Liver (tissue), 9 donors: ENCODE measurements around the gene GNB1. TPM values are rescaled to one million over a fixed set of nuclear protein-coding genes. Genes with fewer than 3 reads are reported as not detected.
A peak's percentile ranks its signal among the peaks of the same experiment; 100 is the strongest.

Experiments used
- DNase-seq: peaks from one replicate; pipeline ENCODE4 v3.0.0-alpha.2; 2017; ENCODE audit warnings: low spot score
- H3K27ac ChIP-seq, 2 donors: one replicate each; pipeline ENCODE4 v1.7.0; 2013; ENCODE audit warnings: inconsistent platforms in 2 of 2, low read length in 2 of 2, control low read depth in 1 of 2, low read depth in 1 of 2, mild to moderate bottlenecking in 1 of 2
- H3K27me3 ChIP-seq, 4 donors: one replicate each; pipeline versions ENCODE4 v1.6.1 to v1.7.0; 2013; ENCODE audit warnings: low read length in 3 of 4, inconsistent platforms in 1 of 4, mild to moderate bottlenecking in 1 of 4, moderate library complexity in 1 of 4; ENCODE audit not compliant: control insufficient read depth in 4 of 4, insufficient read depth in 4 of 4
- H3K36me3 ChIP-seq, 4 donors: one replicate each; pipeline versions ENCODE4 v1.6.1 to v1.7.0; 2013; ENCODE audit warnings: low read length in 3 of 4, mild to moderate bottlenecking in 3 of 4, low read depth in 1 of 4, moderate library complexity in 1 of 4; ENCODE audit not compliant: control insufficient read depth in 4 of 4, insufficient read depth in 3 of 4
- H3K4me1 ChIP-seq, 4 donors: one replicate each; pipeline versions ENCODE4 v1.6.1 to v1.7.0; 2013; ENCODE audit warnings: low read length in 3 of 4, mild to moderate bottlenecking in 3 of 4, moderate library complexity in 1 of 4; ENCODE audit not compliant: control insufficient read depth in 4 of 4, insufficient read depth in 4 of 4
- H3K4me3 ChIP-seq, 3 donors: one replicate each; pipeline versions ENCODE4 v1.6.1 to v1.7.0; 2013; ENCODE audit warnings: low read length in 3 of 3, control low read depth in 1 of 3, low read depth in 1 of 3, mild to moderate bottlenecking in 1 of 3
- H3K9ac ChIP-seq, 2 donors: one replicate each; pipeline ENCODE4 v1.7.0; 2013; ENCODE audit warnings: low read length in 2 of 2, mild to moderate bottlenecking in 2 of 2, moderate library complexity in 2 of 2, control low read depth in 1 of 2, low read depth in 1 of 2
- H3K9me3 ChIP-seq, 4 donors: one replicate each; pipeline versions ENCODE4 v1.6.1 to v1.7.0; 2013; ENCODE audit warnings: low read length in 3 of 4; ENCODE audit not compliant: control insufficient read depth in 4 of 4
- ATF3 ChIP-seq: IDR thresholded peaks from 2 replicates; pipeline ENCODE4 v1.6.1; 2016; ENCODE audit warnings: antibody characterized with exemption
- CTCF ChIP-seq: fragments of 150-350 bp; IDR thresholded peaks from 2 replicates; pipeline ENCODE4 v1.5.1; 2017; ENCODE audit warnings: improper control_type of control experiment, low read depth, low read length; ENCODE audit not compliant: missing input control
- EGR1 ChIP-seq, 2 donors: IDR thresholded peaks; 2 replicates each; pipeline ENCODE4 v1.6.1; 2016 to 2018; ENCODE audit warnings: antibody characterized with exemption in 2 of 2, low read depth in 2 of 2
- FOXA1 ChIP-seq: IDR thresholded peaks from 2 replicates; pipeline ENCODE4 v1.6.1; 2016; ENCODE audit warnings: antibody characterized with exemption
- FOXA2 ChIP-seq: IDR thresholded peaks from 2 replicates; pipeline ENCODE4 v1.6.1; 2016; ENCODE audit warnings: antibody characterized with exemption
- GABPA ChIP-seq, 2 donors: IDR thresholded peaks in 1 of 2; conservative IDR thresholded peaks in 1 of 2; 2 replicates each; pipeline ENCODE4 v1.6.1; 2016; ENCODE audit warnings: antibody characterized with exemption in 2 of 2, mild to moderate bottlenecking in 1 of 2, moderate library complexity in 1 of 2
- HNF4A ChIP-seq, 2 donors: conservative IDR thresholded peaks; 2 replicates each; pipeline ENCODE4 v1.6.1; 2016; ENCODE audit warnings: antibody characterized with exemption in 2 of 2, mild to moderate bottlenecking in 2 of 2
- HNF4G ChIP-seq: IDR thresholded peaks from 2 replicates; pipeline ENCODE4 v1.6.1; 2016; ENCODE audit warnings: antibody characterized with exemption
- JUND ChIP-seq, 2 donors: IDR thresholded peaks; 2 replicates each; pipeline ENCODE4 v1.6.1; 2016; ENCODE audit warnings: antibody characterized with exemption in 2 of 2
- MAX ChIP-seq: IDR thresholded peaks from 2 replicates; pipeline ENCODE4 v1.6.1; 2016; ENCODE audit warnings: antibody characterized with exemption
- NR2F2 ChIP-seq: IDR thresholded peaks from 2 replicates; pipeline ENCODE4 v1.6.1; 2016; ENCODE audit warnings: antibody characterized with exemption
- RAD21 ChIP-seq, 2 donors: IDR thresholded peaks; 2 replicates each; pipeline ENCODE4 v1.6.1; 2016; ENCODE audit warnings: antibody characterized with exemption in 2 of 2, mild to moderate bottlenecking in 2 of 2
- REST ChIP-seq: IDR thresholded peaks from 2 replicates; pipeline ENCODE4 v1.6.1; 2016; ENCODE audit warnings: antibody characterized with exemption, mild to moderate bottlenecking
- RXRA ChIP-seq, 2 donors: IDR thresholded peaks; 2 replicates each; pipeline ENCODE4 v1.6.1; 2017 to 2018; ENCODE audit warnings: antibody characterized with exemption in 2 of 2, mild to moderate bottlenecking in 1 of 2
- SP1 ChIP-seq: IDR thresholded peaks from 2 replicates; pipeline ENCODE4 v1.6.1; 2018; ENCODE audit warnings: antibody characterized with exemption, mild to moderate bottlenecking
- TAF1 ChIP-seq: conservative IDR thresholded peaks from 2 replicates; pipeline ENCODE4 v1.6.1; 2016; ENCODE audit warnings: antibody characterized with exemption, mild to moderate bottlenecking
- YY1 ChIP-seq: IDR thresholded peaks from 2 replicates; pipeline ENCODE4 v1.6.1; 2016; ENCODE audit warnings: antibody characterized with exemption, mild to moderate bottlenecking
- ZBTB33 ChIP-seq: IDR thresholded peaks from 2 replicates; pipeline ENCODE4 v1.6.1; 2016; ENCODE audit warnings: antibody characterized with exemption
- WGBS: extraction: QIAGEN DNeasy Blood & Tissue Kit; methylation state at CpG from one replicate; pipeline ENCODE4 v1.1.7; 2013; 5-methylcytosine and 5-hydroxymethylcytosine counted together
- polyA plus RNA-seq, 2 donors: library from polyadenylated mRNA; stranded (reverse) in 1 of 2; unstranded in 1 of 2; fragments of 200-250 nt in 1 of 2; fragments of >200 nt in 1 of 2; fragmentation: Nextera tagmentation in 1 of 2; extraction: Ambion mirVana in 1 of 2; gene quantifications; one replicate each; pipeline versions ENCODE4 v1.2.1 to v1.2.3, GENCODE V29; 2013 to 2015
- total RNA-seq, 2 donors: library from RNA; depleted of rRNA; stranded (reverse); fragments of >200 nt; gene quantifications; one replicate each; pipeline ENCODE4 v1.2.3, GENCODE V29; 2014
- donor health status: healthy.
- donor health status: healthy.
- donor health status: healthy.
- donor health status: healthy.
- donor health status: healthy.

Gene GNB1
- total and polyA plus RNA-seq, 4 donors: 22.3 to 68.5 (median 52.7) TPM

GRCh38 chr1:1758692-1759455, 132.0 kb downstream of the GNB1 start:
- Histone ChIP-seq H3K4me1 (peaks cover 15 to 49% (median 35%) of the 10 kb centered on the region in 4 donors), H3K9ac (peak overlapping the region in 1 of 2 donors; percentile 74), H3K9me3 (no peaks in the 10 kb centered on the region), H3K36me3 (peaks cover 9 to 32% (median 19%) of the 10 kb centered on the region in 4 donors), H3K27me3 (no peaks in the 10 kb centered on the region), H3K27ac (peak overlapping the region; percentile 88 to 89), H3K4me3 (no peak overlapping the region)
- TF ChIP-seq NR2F2 (no peak), GABPA (IDR thresholded peaks at IDR 0.05 in 1 of 2, conservative IDR thresholded peaks at IDR 0.05 in 1 of 2) (no peak), RAD21 (IDR thresholded peaks at IDR 0.05) (peak in 1 of 2 donors; percentile 42), HNF4G (no peak), JUND (IDR thresholded peaks at IDR 0.05) (no peak), YY1 (no peak), FOXA2 (no peak), CTCF (no peak), EGR1 (IDR thresholded peaks at IDR 0.05; ENCODE audit: low read depth in 2 of 2) (peak in 1 of 2 donors; percentile 39), TAF1 (no peak), SP1 (peak; percentile 65), REST (peak; percentile 12), RXRA (IDR thresholded peaks at IDR 0.05) (peak; percentile 50 to 69), HNF4A (conservative IDR thresholded peaks at IDR 0.05) (peak in 1 of 2 donors; percentile 62), FOXA1 (no peak), ATF3 (no peak), MAX (no peak), ZBTB33 (no peak)
- WGBS: 29% methylated on average over 34 of the region's 34 CpGs
- DNase-seq: peak; percentile 89
